K562 (cell line): ENCODE measurements around the gene TBC1D3B. TPM values are rescaled to one million over a fixed set of nuclear protein-coding genes. Genes with fewer than 3 reads are reported as not detected.
"Not testable (repeated sequence)": the region's sequence is repeated elsewhere in the genome, so short reads cannot be mapped to it uniquely, and the experiment has no call there.

Source experiments
- ATAC-seq: fragments of 200-7000 bp; cut with Tn5 transposase; 3 replicates; pipeline ENCODE4 v1.9.1; 2020; ENCODE audit warnings: moderate library complexity
- BruUV-seq: library from RNA; stranded (reverse); fragments of 400-500 nt; replicated peaks from 2 replicates; lab custom pipeline; 2021; lab: Mats Ljungman, UMichigan
- CTCF ChIA-PET: fragments of 300-600 bp; formaldehyde crosslinking; extraction: SDS; loops from one replicate; lab custom pipeline; 2021; ENCODE audit warnings: low intra/inter-chr PET ratio; lab: Yijun Ruan, JAX
- POLR2A ChIA-PET: fragments of 300-600, 350-650 bp; sonication (Branson Sonifier 250); formaldehyde crosslinking; extraction: SDS; loops from one replicate; lab custom pipeline; 2021; ENCODE audit warnings: antibody characterized with exemption, inconsistent platforms; lab: Yijun Ruan, JAX
- DNase-seq, 4 experiments: peaks; one replicate each; pipeline versions ENCODE4 v3.0.0 to v3.0.0-alpha.2; 2011 to 2018; ENCODE audit warnings: low spot score in 3 of 4, mixed read lengths in 3 of 4; ENCODE audit errors: extremely low read depth in 1 of 4
- FAIRE-seq: peaks from 2 replicates; lab custom pipeline; 2011; peaks lifted over from hg19 to GRCh38; lab: Jason Lieb, UNC
- H2AFZ ChIP-seq: 2 replicates; pipeline ENCODE4 v1.6.0; 2011; ENCODE audit warnings: low read depth, low read length, control low read depth, inconsistent platforms
- H3K27ac ChIP-seq: fragments of 200-600 bp; 3 replicates; pipeline ENCODE4 v1.8.0; 2011; ENCODE audit warnings: low read depth, mild to moderate bottlenecking, control low read depth, inconsistent platforms, low read length, moderate library complexity, mixed read lengths; ENCODE audit errors: extremely low read depth
- H3K27me3 ChIP-seq, 2 experiments: fragments of 300-600 bp in 1 of 2; 2 replicates in 1 of 2; 3 replicates in 1 of 2; pipeline versions ENCODE4 v1.6.0 to v1.8.0; 2011; ENCODE audit warnings: inconsistent platforms in 2 of 2, low read length in 2 of 2, mild to moderate bottlenecking in 1 of 2, mixed read lengths in 1 of 2, moderate library complexity in 1 of 2; ENCODE audit not compliant: control insufficient read depth in 2 of 2, insufficient read depth in 2 of 2
- H3K36me3 ChIP-seq: fragments of 300-600 bp; 3 replicates; pipeline ENCODE4 v1.8.0; 2011; ENCODE audit warnings: mild to moderate bottlenecking, low read length, inconsistent platforms; ENCODE audit not compliant: control insufficient read depth, insufficient read depth
- H3K4me1 ChIP-seq, 2 experiments: fragments of 200-600 bp in 1 of 2; replicated peaks in 1 of 2; 2 replicates in 1 of 2; 3 replicates in 1 of 2; pipeline versions ENCODE4 v1.5.1 to v1.8.0; 2011; ENCODE audit warnings: inconsistent platforms in 2 of 2, low read length in 2 of 2, mild to moderate bottlenecking in 1 of 2, mixed read lengths in 1 of 2, moderate library complexity in 1 of 2; ENCODE audit not compliant: control insufficient read depth in 2 of 2, insufficient read depth in 2 of 2
- H3K4me2 ChIP-seq: 2 replicates; pipeline ENCODE4 v1.6.1; 2011; ENCODE audit warnings: low read length, control low read depth, inconsistent platforms, mixed read lengths; ENCODE audit not compliant: insufficient read depth
- H3K4me3 ChIP-seq: fragments of 200-600 bp; sonication (generic), shearing (Covaris generic); 2 replicates; pipeline ENCODE4 v1.5.1; 2016; ENCODE audit warnings: control low read depth, inconsistent platforms
- H3K79me2 ChIP-seq: fragments of 200-600 bp; 3 replicates; pipeline ENCODE4 v1.8.0; 2011; ENCODE audit warnings: low read length, inconsistent platforms; ENCODE audit not compliant: control insufficient read depth, insufficient read depth
- H3K9ac ChIP-seq, 2 experiments: 2 replicates each; pipeline versions ENCODE4 v1.6.0 to v1.6.1; 2011; ENCODE audit warnings: low read depth in 2 of 2, low read length in 2 of 2, control low read depth in 1 of 2, inconsistent platforms in 1 of 2, mild to moderate bottlenecking in 1 of 2, mixed read lengths in 1 of 2; ENCODE audit not compliant: insufficient read depth in 1 of 2
- H3K9me1 ChIP-seq: one replicate; pipeline ENCODE4 v1.6.0; 2011; ENCODE audit warnings: inconsistent platforms, mild to moderate bottlenecking, low read length, moderate library complexity; ENCODE audit not compliant: control insufficient read depth, insufficient read depth
- H3K9me3 ChIP-seq: replicated peaks from 2 replicates; pipeline ENCODE4 v1.5.1; 2011; ENCODE audit warnings: low read depth, low read length, inconsistent platforms; ENCODE audit not compliant: control insufficient read depth, insufficient read depth
- H4K20me1 ChIP-seq: replicated peaks from 2 replicates; pipeline ENCODE4 v1.6.1; 2011; ENCODE audit warnings: low read length, inconsistent platforms, mixed read lengths; ENCODE audit not compliant: control insufficient read depth, insufficient read depth
- E2F3 ChIP-seq: fragments of 250-450 bp; sonication (Bioruptor Pico); IDR thresholded peaks from 2 replicates; pipeline ENCODE4 v1.4.0; 2020; ENCODE audit warnings: mild to moderate bottlenecking
- ZNF639 ChIP-seq, 2 experiments: fragments of 200-800 bp in 1 of 2; sonication (Bioruptor generic) in 1 of 2; sonication (generic) in 1 of 2; formaldehyde crosslinking in 1 of 2; IDR thresholded peaks in 1 of 2; conservative IDR thresholded peaks in 1 of 2; 2 replicates each; pipeline versions ENCODE4 v1.5.0 to v1.6.1; 2016 to 2020; ENCODE audit warnings: missing compliant biosample characterization in 1 of 2, missing genetic modification characterization in 1 of 2, missing genetic modification reagents in 1 of 2
- WGBS: fragments of 100-300 bp; shearing (Covaris generic); methylation state at CpG from one replicate; pipeline ENCODE4 v1.1.6; 2016; ENCODE audit warnings: low coverage, mixed read lengths; ENCODE audit not compliant: insufficient coverage; ENCODE audit errors: missing lambda C conversion rate; 5-methylcytosine and 5-hydroxymethylcytosine counted together
- in situ Hi-C: fragments of 300-500 bp; cut with MboI; formaldehyde crosslinking; loops from 4 replicates; pipeline ENCODE4 v1.15.0; 2018; ENCODE audit warnings: inconsistent platforms, mixed read lengths
- intact Hi-C: fragments of 100-400 bp; cut with micrococcal nuclease; formaldehyde crosslinking; loops from 2 replicates; pipeline ENCODE4 v1.14.2; 2022
- polyA plus RNA-seq, 8 experiments: library from polyadenylated mRNA; depleted of rRNA in 4 of 8; stranded (reverse) in 5 of 8; unstranded in 3 of 8; fragments of >200 nt; fragmentation: Nextera tagmentation in 2 of 8; fragmentation: Illumina TruSeq in 1 of 8; extraction: Ambion mirVana in 2 of 8; extraction: Trizol in 1 of 8; gene quantifications; 2 replicates each; pipeline versions ENCODE4 v1.2.1 to v1.2.3, GENCODE V29; 2011 to 2014; ENCODE audit warnings: inconsistent platforms in 1 of 8, missing spikeins in 1 of 8
- total RNA-seq, 7 experiments: library from RNA; depleted of rRNA in 6 of 7; stranded (reverse); fragments of >200 nt in 6 of 7; fragmentation: Illumina TruSeq in 2 of 7; extraction: Trizol in 2 of 7; gene quantifications; 2 replicates each; pipeline versions ENCODE4 v1.2.1 to v1.2.3, GENCODE V29; 2011 to 2021; ENCODE audit warnings: low replicate concordance in 1 of 7

The TBC1D3B gene
- total and polyA plus RNA-seq, 9 of the 15 experiments (the other 6 are each of a cell fraction or from before 2014, with no cell fraction given) = 0.29 to 0.60 TPM; not detected in 7

GRCh38 chr17:36187943-36188665 is 11.7 kb upstream of the TBC1D3B start:
- H3K9ac ChIP-seq, H3K27ac ChIP-seq, ATAC-seq, H3K9me3 ChIP-seq, H3K36me3 ChIP-seq, DNase-seq, BruUV-seq, in situ Hi-C loops, intact Hi-C loops, H3K79me2 ChIP-seq, H4K20me1 ChIP-seq, H3K4me3 ChIP-seq, FAIRE-seq, CTCF ChIA-PET, H3K4me2 ChIP-seq, H3K4me1 ChIP-seq, H3K9me1 ChIP-seq, H2AFZ ChIP-seq, POLR2A ChIA-PET: not testable (repeated sequence)
- H3K27me3 ChIP-seq = peaks cover 8 to 33% of the 10 kb centered on the region in 2 experiments; a peak in 3 of 5 replicates
- WGBS = under 1% methylated on average over 5 of the region's 5 CpGs
- TF ChIP-seq E2F3 (CRISPR knock-in tag) (0 out of 2 replicates have a peak, but pooled peaks have one; percentile 24), ZNF639 (CRISPR knock-in tag; conservative IDR thresholded peaks at IDR 0.05 in 1 of 2, IDR thresholded peaks at IDR 0.05 in 1 of 2) (0 out of 4 replicates have a peak, but pooled peaks of 1 of the 2 experiments have one; percentile 14)
